ENCODE data around the gene VPS51.

Gene VPS51

DNA sequence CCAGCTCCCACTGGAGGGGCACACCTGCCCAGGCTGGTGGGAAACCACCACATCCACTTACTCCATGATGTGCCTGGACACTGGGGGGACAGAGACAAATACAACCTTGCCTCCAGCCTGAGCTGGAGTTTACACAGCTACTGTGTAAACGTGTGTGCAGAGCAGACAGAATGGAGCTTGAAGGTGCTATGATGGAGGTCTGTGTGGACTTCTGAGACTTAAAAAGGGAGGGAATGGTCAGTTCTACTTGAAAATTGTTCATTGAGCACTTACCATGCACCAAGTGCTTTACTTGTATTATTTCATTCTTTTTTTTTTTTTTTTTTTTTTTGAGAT lies 23.4 kb upstream of the VPS51 start:
- DNase-seq (ENCODE audit: low read depth in 3 of 3), result no peak

DNA sequence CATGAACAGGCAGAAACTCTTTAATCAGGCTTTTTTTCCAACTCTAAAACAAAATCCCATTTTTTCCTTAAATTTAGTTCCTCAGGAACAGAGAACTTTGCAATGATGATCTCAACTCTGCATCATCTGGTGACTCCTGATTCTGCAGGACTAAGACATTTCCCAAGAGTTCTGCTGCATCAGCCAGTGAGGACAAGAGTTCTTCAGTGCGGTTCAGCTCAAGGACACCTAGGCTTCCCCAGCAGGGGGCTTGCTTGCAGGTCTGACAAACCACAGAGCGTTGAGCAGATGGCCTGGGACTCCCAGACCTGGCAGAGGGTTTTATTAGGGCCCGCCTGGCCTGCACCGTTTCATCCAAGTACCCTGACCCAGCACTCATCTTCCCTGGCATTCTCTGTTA lies 18.6 kb upstream of the VPS51 start:
- DNase-seq (ENCODE audit: low read depth in 3 of 3), result no peak

DNA sequence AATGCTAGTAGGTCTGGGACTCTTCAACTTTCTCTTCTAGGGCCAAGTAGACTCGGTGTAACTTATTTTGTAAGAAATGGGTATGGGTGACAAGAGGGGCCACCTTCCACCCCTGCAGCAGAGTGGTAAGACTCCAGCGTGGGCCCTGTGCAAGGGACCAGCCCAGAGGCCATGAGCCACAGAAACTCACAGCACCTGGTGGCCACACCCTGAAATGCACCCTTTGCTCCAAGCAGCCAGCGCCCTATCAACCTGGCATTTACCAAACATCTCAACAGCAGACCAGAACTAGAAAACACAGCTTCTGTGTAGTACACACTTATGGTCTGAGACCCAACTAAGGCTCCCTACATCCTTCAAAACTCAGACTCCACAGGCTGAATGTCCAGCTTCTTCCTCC lies 17.9 kb upstream of the VPS51 start:
- DNase-seq (ENCODE audit: low read depth in 3 of 3), result peak; percentile 35 to 62 (median 40)

DNA sequence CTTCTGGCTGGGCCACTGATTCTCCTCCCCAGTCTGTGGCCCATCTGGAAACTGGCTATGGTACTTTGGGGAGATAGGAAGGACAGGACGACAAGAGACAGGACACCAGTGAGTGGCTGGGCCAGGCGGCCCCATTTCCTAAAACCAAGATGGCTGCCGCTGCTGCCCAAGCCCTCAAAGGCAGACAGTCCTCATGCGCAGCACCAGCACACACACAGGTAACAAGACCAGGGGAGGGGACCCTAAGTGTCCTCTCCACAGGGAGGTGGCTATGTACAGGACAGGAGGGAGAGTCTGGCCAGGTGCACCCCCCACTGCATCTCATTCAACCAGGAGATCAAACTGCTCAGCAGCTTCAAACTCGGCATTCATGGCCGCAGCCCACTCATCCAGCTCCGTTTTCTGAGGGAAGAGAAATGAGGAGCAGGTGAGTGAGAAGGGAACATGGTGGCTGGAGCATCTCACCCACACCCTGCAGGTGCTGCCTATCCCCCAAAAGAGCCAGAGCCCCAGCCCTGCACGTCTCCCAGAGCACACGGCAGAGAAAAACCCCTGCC lies 17.1 kb upstream of the VPS51 start:
- no peak for DNase-seq (ENCODE audit: low read depth in 3 of 3)

DNA sequence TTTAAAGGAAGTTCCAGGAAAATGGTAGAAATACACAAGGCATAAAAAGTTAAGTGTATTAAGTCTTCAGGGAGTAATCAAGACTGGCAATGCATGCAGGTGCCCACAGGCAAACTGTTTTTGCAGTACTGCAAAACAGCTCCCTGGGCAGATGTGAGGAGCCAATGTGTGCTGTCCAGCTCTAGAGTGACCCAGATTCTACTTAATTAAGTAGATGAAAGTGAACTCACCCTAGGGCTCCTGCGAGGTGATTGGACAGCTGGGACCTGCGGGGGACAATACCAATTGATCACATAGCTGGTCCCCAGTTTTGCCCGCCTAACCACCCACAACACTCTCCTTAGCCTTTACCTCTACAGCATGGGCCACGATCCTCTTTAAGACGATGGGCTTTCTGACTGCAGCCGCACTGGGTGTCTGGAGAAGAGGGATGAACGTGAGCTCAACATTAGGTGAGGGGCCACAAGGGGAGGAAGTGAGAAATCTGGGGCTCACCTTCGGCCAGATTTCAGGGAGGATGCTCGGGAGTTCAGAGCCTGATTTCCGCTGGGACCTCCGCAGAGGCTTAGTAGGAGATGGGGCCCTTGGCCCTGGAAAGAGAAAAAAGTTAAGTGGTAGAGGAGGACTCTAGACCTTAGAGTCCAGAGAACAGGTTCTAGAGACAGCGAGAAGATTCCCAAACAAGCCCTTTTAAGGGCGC lies 12.7 kb upstream of the VPS51 start:
- no peak for DNase-seq (ENCODE audit: low read depth in 3 of 3)

DNA sequence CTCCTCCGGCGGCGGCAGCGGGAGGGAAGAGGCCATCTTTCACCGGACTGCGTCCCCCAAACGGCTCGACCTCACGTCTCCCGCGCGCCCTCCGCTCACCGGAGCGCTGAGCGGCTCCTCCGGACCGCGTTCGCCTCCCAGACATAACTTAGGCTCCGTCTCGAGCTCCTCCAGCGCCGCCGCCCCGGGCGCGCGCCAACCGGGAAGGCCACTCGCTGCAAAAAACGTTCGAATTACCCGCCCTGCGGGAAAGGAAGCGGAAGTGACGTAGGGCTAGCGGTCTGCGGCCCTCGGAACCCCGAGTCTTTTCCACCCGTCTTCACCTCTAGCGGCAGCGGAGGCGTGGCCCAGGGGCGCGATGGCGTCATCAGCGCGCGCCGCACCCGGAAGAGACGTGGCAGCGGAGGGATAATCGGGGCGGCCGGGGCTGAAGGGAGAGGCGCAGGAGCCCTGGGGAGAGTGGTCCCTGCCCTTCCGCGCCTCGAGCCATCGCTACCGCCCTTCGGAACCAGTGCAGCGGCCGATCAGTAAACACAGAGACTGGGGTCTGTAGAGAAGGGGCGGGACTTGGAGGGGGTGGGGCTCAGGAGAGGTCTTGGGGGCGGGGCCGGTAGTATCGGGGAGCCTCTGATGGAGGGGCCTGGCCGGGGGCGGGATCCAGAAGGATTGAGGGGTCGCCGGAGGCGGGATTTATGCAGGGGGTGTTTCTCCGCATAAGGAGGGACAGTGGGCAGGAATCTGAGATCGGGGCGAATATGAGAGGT lies 12.0 kb upstream of the VPS51 start, which contains the start of the genes CDCA5 and ZFPL1:
CDCA5 (minus strand) TSS at position 207 of the 764 bp plus-strand sequence; CDS start at position 145, 62 bp downstream.
ZFPL1 (plus strand) TSS at position 389 of the 764 bp plus-strand sequence. CDS start 477 bp downstream, outside the sequence.
- peak; percentile 91 to 93 (median 93) for DNase-seq (ENCODE audit: low read depth in 3 of 3)

DNA sequence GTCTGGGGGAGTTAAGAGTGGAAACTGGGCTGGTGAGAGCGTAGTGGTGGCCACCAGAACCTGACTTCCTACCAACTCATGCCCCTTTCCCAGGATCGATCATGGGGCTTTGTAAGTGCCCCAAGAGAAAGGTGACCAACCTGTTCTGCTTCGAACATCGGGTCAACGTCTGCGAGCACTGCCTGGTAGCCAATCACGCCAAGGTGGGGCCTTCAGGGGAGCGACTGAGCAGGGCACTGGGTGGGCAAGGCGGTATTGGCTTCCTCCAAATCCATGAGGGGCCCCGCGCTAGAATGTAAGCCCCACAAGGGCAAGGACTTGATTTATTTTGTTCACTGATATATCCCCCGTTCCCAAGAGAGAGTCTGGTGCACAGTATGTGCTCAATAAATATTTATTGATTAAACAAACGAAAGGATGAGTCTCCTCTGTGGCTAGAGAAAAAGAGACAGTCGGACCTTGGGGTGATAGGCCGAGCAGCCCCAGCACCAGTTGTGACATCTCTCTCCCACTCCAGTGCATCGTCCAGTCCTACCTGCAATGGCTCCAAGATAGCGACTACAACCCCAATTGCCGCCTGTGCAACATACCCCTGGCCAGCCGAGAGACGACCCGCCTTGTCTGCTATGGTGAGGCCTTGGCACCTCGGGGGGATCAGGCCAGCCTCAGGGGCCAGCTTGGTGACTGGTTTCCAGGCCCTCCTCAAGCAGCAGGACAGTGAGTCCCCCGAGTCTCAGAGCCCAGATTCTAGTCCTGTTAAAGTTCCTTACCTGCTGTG lies 11.2 kb upstream of the VPS51 start:
- no peak for DNase-seq (ENCODE audit: low read depth in 3 of 3)

DNA sequence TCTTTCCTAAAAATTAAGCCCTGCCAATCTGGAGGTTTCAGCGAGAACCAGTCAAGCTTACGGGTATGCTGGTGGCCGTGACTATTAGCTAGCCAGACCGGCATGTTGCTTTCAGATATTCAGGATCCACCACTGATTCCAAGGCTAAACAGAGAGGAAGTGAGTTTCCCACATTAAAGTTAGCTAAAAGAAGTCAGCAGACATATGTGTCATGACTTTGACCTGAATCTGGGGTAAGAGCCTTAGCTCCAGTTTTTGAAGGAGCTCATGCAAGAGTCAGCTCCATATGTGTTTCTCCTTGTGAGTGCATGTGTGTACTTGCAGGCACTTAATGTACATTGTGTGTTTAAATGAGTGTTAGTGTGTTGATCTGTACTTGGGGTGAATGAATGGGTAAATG lies 10.6 kb upstream of the VPS51 start:
- DNase-seq (ENCODE audit: low read depth in 3 of 3), result no peak

DNA sequence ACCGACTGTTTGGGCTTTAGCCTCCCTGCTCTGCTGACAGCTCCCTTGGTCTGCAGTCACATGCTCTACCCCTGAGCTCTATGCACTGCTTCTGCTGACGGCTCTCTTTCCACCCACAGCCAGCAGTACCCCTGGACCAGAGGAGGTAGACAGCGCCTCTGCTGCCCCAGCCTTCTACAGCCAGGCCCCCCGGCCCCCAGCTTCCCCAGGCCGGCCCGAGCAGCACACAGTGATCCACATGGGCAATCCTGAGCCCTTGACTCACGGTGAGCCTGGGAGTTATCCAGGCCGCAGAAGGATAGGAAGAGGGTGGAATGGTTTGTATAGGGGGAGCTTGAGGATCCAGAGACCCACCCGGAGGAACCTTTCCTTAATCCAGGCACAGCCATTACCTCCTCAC lies 9.2 kb upstream of the VPS51 start:
- DNase-seq (ENCODE audit: low read depth in 3 of 3), result no peak

DNA sequence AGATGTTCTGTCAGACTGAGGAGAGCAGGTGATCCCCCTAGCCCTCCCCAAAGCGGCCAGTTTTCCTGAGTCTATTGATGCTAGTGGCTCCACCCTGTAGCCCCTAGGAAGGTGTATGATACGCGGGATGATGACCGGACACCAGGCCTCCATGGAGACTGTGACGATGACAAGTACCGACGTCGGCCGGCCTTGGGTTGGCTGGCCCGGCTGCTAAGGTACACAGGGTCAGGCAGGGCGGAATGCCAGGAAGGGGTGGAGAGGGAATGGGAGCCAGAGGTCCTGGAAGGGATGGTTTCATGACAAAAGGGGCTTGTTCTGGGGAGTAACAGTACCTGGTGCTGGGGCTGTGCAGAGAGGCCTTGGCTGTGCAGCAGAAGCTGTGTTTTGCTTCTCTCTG lies 8.8 kb upstream of the VPS51 start:
- DNase-seq (ENCODE audit: low read depth in 3 of 3), result no peak

DNA sequence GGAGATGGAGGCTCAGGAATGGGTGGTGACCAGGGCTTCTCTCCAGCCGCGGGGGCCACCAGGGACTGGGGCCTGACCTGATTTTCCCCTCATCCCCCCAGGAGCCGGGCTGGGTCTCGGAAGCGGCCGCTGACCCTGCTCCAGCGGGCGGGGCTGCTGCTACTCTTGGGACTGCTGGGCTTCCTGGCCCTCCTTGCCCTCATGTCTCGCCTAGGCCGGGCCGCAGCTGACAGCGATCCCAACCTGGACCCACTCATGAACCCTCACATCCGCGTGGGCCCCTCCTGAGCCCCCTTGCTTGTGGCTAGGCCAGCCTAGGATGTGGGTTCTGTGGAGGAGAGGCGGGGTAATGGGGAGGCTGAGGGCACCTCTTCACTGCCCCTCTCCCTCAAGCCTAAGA lies 8.2 kb upstream of the VPS51 start:
- DNase-seq (ENCODE audit: low read depth in 3 of 3), result no peak

DNA sequence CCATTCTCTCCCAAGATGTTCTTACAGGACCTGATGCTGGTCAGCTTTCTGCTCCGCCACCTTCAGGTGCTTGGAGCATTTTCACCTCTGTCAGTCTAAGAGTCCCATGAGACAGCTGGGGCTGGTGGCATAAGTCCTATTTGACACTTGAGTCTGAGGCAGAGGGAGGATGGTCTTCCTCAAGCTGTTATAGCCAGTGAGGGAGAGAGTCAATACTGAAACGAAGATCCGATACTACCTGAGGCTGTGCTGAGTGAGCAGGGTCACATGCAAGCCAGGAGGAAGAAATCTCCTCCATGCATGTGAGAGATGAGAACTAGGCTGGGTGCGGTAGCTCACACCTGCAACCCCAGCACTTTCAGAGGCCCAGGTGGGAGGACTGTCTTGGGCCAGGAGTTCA lies 6.4 kb upstream of the VPS51 start:
- DNase-seq (ENCODE audit: low read depth in 3 of 3), result no peak

DNA sequence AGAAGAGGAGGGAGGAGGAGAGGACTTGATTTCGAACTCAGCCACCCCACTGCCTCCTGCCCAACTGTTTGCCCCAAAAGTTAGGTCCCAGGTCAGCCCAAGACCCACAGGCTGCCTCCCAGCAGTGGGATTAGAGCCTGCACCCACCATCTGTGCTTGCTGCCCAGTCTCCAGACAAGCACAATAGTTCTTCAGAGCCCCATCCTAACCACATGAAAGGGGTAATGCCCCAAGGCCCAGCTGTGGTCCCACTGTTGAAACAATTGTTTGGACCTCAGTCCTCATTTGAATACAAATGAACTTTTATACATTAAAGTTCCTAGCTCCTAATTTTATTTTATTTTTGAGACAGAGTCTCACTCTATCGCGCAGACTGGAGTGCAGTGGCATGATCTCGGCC lies 5.4 kb upstream of the VPS51 start:
- DNase-seq (ENCODE audit: low read depth in 3 of 3), result no peak

DNA sequence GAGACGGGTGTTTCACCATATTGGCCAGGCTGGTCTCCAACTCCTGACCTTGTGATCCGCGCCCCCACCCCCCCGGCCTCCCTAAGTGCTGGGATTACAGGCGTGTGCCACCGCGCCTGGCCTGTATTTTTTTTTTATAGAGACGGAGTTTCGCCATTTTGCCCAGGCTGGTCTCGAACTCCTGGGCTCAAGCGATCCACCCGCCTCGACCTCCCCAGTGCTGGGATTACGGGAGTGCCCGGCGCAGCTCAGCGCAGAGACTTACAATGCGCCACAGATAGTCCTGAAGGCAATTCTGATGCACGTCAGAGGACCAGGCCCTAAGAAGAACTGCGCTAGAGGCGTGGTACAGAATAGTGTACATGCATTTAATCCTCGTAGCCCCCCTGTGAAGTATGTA lies 587 bp upstream of the VPS51 start:
- no peak for DNase-seq (ENCODE audit: low read depth in 3 of 3)

DNA sequence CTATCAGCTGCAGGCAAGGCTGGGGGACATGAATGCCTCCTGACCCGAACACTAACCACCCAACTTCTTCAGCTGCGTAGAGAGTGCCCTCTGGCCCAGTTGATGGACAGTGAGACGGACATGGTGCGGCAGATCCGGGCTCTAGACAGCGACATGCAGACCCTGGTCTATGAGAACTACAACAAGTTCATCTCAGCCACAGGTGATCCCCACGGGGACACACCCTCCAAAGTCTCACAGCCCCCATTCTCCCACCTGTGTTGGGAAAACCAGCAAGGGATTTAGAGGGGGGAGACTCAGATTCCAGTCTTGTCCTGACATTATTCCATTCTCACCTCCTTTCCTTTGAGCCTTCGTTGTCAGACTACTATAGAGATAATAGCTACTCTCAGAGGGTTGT lies 912 bp downstream of the VPS51 start:
- no peak for DNase-seq (ENCODE audit: low read depth in 3 of 3)

DNA sequence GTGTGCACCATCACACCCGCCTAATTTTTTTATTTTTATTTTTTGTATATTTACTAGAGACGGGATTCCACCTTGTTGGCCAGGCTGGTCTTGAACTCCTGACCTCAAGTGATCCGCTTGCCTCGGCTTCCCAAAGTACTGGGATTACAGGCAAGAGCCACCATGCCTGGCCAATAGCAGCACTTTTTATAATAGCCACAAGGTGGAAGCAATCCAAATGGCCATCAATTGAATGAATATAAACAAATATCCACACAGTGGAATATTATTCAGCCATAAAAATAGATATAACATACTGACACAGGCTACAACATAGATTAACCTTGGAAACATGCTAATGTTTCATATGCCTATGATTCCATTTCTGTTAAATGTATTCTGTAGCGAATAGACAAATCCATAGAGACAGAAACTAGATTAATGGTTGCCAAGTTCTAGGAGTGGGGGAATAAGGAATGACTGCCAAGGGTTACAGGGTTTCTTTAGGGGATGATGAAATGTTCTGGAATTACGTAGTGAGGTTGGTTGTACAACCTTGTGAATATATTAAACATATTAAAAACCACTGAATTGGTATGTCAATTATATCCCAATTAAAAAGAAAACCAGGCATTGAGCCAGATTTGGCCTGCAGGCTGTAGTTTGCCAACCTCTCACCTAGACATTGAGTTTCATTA lies 4.8 kb downstream of the VPS51 start:
- no peak for DNase-seq (ENCODE audit: low read depth in 3 of 3)

DNA sequence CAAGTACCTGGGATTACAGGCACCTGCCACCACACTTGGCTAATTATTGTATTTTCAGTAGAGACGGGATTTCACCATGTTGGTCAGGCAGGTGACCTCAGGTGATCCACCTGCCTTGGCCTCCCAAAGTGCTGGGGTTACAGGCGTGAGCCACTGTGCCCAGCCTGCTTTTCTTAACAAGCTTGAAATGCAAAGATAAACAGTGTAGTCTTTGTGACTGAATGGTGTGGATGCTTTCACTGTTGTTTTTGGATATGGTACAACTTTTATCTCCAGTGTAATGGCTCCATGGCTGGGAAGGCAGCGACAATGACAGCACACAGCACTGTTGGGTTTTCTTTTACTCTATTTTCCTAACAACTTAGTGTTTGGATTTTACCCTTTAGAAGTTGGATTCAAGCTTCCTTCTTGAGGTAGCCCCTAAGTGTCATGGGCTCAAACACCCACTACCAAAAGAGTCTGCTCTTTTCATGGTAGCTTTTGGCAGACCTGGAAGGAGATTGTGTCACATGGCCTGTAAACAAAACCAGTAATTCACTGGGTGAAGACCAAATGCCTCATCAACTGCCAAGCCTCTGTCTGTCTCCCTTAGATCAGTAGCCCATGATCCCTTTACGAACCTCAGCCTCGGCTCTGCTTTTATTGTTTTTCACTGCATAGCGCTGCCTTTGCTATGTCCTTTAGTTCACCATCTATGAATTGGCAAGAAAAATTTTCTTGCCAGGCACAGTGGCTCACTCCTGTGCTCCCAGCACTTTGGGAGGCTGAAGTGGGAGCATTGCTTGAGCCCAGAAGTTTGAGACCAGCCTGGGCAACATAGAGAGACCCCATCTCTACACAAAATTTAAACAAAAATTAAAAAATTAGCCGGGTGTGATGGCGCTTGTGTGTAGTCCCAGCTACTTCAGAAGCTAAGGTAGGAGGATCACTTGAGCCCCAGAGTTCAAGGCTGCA lies 6.4 kb downstream of the VPS51 start:
- no peak for DNase-seq (ENCODE audit: low read depth in 3 of 3)

DNA sequence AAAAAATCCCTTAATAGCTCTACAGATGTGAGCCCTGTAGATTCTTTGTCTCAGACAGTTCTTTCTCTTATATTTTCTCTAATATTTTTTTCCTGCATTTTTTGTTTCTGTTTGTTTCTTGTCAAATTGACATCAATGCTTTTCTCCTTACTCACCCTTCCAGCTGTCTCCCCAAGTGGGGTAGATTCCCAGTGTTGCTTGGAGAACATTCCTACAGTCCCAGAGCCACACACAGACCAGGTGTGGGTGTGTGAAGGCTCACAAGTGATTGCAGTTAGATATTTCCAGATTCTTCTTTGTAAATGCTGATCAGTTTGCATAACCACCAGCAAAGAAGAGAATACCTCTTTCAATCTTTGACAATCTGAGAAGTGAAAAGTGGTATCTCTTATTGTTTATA lies 7.5 kb downstream of the VPS51 start:
- DNase-seq (ENCODE audit: low read depth in 3 of 3), result no peak

DNA sequence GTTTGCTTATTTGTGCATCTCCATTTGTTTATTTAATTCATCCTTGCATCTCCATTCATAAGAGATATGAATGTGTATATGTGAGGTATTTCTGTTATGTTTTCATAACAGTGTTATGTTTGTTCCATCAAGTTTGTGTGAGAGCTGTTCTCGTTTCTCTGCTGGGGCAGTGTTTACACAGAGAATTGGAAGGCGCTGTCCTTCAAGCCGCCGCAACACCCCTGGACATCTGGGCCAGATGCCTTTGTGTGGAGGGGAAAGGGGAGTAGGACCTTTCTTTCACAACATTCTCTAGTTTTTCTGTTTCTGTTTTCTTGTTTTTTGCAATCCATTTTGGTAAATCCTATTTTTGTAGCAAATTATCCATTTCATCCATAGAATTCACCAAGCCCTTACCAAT lies 8.6 kb downstream of the VPS51 start:
- DNase-seq (ENCODE audit: low read depth in 3 of 3), result no peak

DNA sequence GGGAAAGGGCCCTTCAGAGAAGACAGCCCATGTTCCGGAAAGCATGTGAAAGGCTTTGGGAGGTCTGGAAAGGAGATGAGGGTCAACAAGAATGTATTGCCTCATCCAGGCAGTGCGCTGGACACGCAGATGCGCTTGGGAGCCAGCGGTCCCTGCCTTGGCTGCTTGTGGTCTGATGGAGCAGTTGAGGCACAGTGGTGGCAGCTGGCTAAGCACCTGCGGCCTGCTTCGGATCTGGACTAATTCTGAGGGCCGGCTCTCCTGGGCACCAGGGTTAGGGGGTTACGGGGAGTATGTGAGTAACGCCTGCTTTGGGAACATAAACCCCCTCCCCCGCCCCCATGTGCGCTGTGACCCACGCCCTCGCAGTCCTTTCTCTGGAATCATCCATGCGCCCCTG lies 11.1 kb downstream of the VPS51 start:
- DNase-seq (ENCODE audit: low read depth in 3 of 3), result no peak
